ENCODE results near the gene MED17. TPM values are rescaled to one million over a fixed set of nuclear protein-coding genes. Genes with fewer than 3 reads are reported as not detected.

The MED17 gene
- polyA plus RNA-seq, 1 donor from 2014 or later = 82.7 TPM

- Histone ChIP-seq H2AFZ (ENCODE audit: low read depth, low read length) (no peak overlapping the region), H3K27me3 (ENCODE audit: insufficient read depth, low read depth, low read length) (no peaks in the 10 kb centered on the region), H3K9me2 (ENCODE audit: insufficient read depth, low read length) (no peaks in the 10 kb centered on the region), H3K4me3 (ENCODE audit: low read length) (no peak overlapping the region), H3F3A (ENCODE audit: insufficient read depth, low read length, poor library complexity, severe bottlenecking) (no peaks in the 10 kb centered on the region), H3K27ac (ENCODE audit: low read length) (no peak overlapping the region), H3K79me2 (replicated peaks; ENCODE audit: insufficient read depth, low read length) (peaks cover 19% of the 10 kb centered on the region), H3K36me3 (ENCODE audit: insufficient read depth, low read length) (peaks cover 13% of the 10 kb centered on the region), H3K4me2 (ENCODE audit: low read length) (no peak overlapping the region), H3K9me3 (ENCODE audit: low read length) (no peaks in the 10 kb centered on the region), H3K9ac (ENCODE audit: low read length) (no peak overlapping the region), H4K20me1 (ENCODE audit: insufficient read depth) (no peaks in the 10 kb centered on the region)
- TF ChIP-seq CTCF (IDR thresholded peaks at IDR 0.05; ENCODE audit: poor library complexity, severe bottlenecking) (no peak), RAD21 (conservative IDR thresholded peaks at IDR 0.05) (no peak), SMC3 (conservative IDR thresholded peaks at IDR 0.05; ENCODE audit: poor library complexity) (no peak)
Observed at GRCh38 chr11:93801366-93801765, 17.3 kb downstream of the MED17 start.

GRCh38 chr11:93804879-93805278 is 20.8 kb downstream of the MED17 start:
- no peak overlapping the region for H2AFZ ChIP-seq (ENCODE audit: low read depth, low read length)
- no peaks in the 10 kb centered on the region for H3K9me3 ChIP-seq (ENCODE audit: low read length)
- H3F3A ChIP-seq (ENCODE audit: insufficient read depth, low read length, poor library complexity, severe bottlenecking) = no peaks in the 10 kb centered on the region
- peaks cover 13% of the 10 kb centered on the region for H3K79me2 ChIP-seq (replicated peaks; ENCODE audit: insufficient read depth, low read length)
- no peak overlapping the region for H3K4me2 ChIP-seq (ENCODE audit: low read length)
- no peak overlapping the region for H3K4me3 ChIP-seq (ENCODE audit: low read length)
- no peak overlapping the region for H3K9ac ChIP-seq (ENCODE audit: low read length)
- TF ChIP-seq RAD21 (conservative IDR thresholded peaks at IDR 0.05) = no peak
- TF ChIP-seq REST (IDR thresholded peaks at IDR 0.05; ENCODE audit: borderline replicate concordance) = no peak
- no peak for TF ChIP-seq CTCF (IDR thresholded peaks at IDR 0.05; ENCODE audit: poor library complexity, severe bottlenecking)
- no peak for TF ChIP-seq EZH2 (IDR thresholded peaks at IDR 0.05; ENCODE audit: borderline replicate concordance, insufficient read depth, low read length, poor library complexity, severe bottlenecking)
- no peaks in the 10 kb centered on the region for H3K9me2 ChIP-seq (ENCODE audit: insufficient read depth, low read length)
- no peaks in the 10 kb centered on the region for H4K20me1 ChIP-seq (ENCODE audit: insufficient read depth)
- peaks cover 17% of the 10 kb centered on the region for H3K36me3 ChIP-seq (ENCODE audit: insufficient read depth, low read length)
- H3K27me3 ChIP-seq (ENCODE audit: insufficient read depth, low read depth, low read length) = no peaks in the 10 kb centered on the region
- no peak overlapping the region for H3K27ac ChIP-seq (ENCODE audit: low read length)

GRCh38 chr11:93807980-93808379 is 23.9 kb downstream of the MED17 start:
- Histone ChIP-seq H3K36me3 (ENCODE audit: insufficient read depth, low read length) (peaks cover 30% of the 10 kb centered on the region), H3K27ac (ENCODE audit: low read length) (no peak overlapping the region), H4K20me1 (ENCODE audit: insufficient read depth) (no peaks in the 10 kb centered on the region), H3K9me3 (ENCODE audit: low read length) (no peaks in the 10 kb centered on the region), H3F3A (ENCODE audit: insufficient read depth, low read length, poor library complexity, severe bottlenecking) (no peaks in the 10 kb centered on the region), H3K9ac (ENCODE audit: low read length) (no peak overlapping the region), H3K27me3 (ENCODE audit: insufficient read depth, low read depth, low read length) (no peaks in the 10 kb centered on the region), H2AFZ (ENCODE audit: low read depth, low read length) (no peak overlapping the region), H3K79me2 (replicated peaks; ENCODE audit: insufficient read depth, low read length) (peaks cover 3% of the 10 kb centered on the region), H3K4me2 (ENCODE audit: low read length) (no peak overlapping the region), H3K9me2 (ENCODE audit: insufficient read depth, low read length) (no peaks in the 10 kb centered on the region), H3K4me3 (ENCODE audit: low read length) (no peak overlapping the region)
- TF ChIP-seq POLR2AphosphoS5 (IDR thresholded peaks at IDR 0.05) (no peak), REST (IDR thresholded peaks at IDR 0.05; ENCODE audit: borderline replicate concordance) (no peak), SMC3 (conservative IDR thresholded peaks at IDR 0.05; ENCODE audit: poor library complexity) (no peak)
